GM12865 (cell line): ENCODE measurements around the gene FARP1.

ENCODE experiments used
- DNase-seq: peaks from one replicate; pipeline ENCODE4 v3.0.0; 2010; ENCODE audit warnings: low read depth
- H3K4me3 ChIP-seq: 2 replicates; pipeline ENCODE4 v1.5.1; 2011; ENCODE audit warnings: mild to moderate bottlenecking, low read depth, low read length, control low read depth
- CTCF ChIP-seq: IDR thresholded peaks from 2 replicates; pipeline ENCODE4 v1.5.1; 2011; ENCODE audit warnings: low read length, control low read depth, low read depth, inconsistent platforms; ENCODE audit not compliant: insufficient read depth; ENCODE audit errors: missing control alignments

Gene FARP1

DNA sequence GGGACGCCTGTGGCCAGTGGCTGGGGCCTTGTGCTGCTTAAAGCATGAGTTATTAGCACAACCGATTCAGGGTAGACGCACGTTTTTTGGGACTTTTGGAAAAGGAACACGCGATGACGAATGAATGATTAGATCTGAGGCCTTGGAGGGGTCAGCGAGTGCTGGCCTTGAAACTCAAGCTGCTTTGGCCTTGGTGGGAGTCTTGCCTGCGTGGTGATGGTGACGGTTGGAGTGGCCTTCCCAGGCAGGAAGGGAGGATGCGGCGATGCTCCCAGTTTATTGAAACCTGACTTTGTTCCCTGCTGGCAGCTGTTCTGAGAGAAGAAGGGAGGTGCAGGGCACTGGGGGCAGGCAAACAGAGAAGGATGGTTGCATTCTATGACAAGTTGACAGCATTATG lies 97.2 kb downstream of the FARP1 start:
- no peak overlapping the region for H3K4me3 ChIP-seq
- no peak for TF ChIP-seq CTCF

DNA sequence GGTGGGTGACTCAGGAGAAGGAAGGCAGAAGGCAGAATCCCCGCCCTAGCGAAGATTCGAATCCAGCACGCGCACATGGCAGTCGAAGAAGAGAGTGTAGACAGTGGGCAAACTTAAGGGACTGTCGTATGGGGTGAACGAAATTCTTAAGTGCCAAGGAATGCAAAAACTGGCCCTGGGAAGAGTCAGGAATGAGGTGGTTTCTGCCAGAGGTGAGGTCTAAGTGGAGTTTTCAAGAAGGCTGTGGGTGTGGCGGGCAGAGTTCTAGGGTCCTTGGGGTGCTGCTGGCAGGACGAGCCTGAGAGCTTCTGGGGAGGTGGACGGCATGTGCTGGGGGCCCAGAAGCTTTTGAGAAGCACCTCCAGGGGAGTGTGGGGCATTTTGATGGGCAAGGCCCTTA lies 98.1 kb downstream of the FARP1 start:
- DNase-seq, result no peak
- no peak for TF ChIP-seq CTCF
- H3K4me3 ChIP-seq, result no peak overlapping the region

More for the DNA sequence above, 97.2 kb downstream of the FARP1 start:
- DNase-seq, result no peak

DNA sequence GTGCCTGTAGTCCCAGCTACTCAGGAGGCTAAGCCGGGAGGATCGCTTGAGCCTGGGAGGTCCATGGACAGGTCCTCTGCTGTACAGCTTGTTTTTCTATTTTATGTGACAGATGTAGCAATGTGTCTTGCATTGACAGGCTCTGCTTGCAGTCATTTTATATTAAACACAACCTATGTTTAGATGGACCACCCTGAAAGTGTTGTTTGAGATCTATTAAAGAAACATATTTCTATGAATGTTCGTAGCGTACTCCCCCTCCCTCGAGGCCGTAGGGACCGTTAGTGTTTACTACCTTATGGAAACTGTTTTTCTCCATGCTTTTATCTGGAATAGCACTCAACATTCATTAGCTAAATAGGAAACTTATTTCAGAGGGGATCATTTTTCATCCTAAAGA lies 99.1 kb downstream of the FARP1 start:
- no peak overlapping the region for H3K4me3 ChIP-seq
- no peak for TF ChIP-seq CTCF
- DNase-seq, result no peak

DNA sequence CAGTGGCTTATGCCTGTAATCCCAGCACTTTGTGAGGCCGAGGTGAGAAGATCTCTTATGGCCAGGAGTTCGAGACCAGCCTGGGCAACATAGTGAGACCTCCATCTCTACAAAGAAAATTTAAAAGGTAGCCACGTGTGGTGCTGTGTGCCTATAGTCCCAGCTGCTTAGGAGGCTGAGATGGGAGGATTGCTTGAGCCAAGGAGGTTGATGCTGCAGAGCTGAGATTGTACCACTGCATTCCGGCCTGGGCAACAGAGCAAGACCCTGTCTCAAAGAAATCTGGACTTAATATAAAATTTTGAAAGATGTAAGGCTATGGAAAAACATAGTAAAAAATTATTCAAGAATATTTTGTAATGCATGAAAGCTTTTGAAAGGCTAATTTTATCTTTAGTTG lies 99.5 kb downstream of the FARP1 start:
- no peak for DNase-seq
- no peak for TF ChIP-seq CTCF
- no peak overlapping the region for H3K4me3 ChIP-seq

GRCh38 chr13:98243929-98244272 lies 101.0 kb downstream of the FARP1 start:
- H3K4me3 ChIP-seq, result no peak overlapping the region
- DNase-seq, result no peak
- no peak for TF ChIP-seq CTCF

GRCh38 chr13:98246538-98247172 lies 103.8 kb downstream of the FARP1 start:
- DNase-seq, result no peak
- TF ChIP-seq CTCF, result no peak
- H3K4me3 ChIP-seq, result no peak overlapping the region

- no peak for DNase-seq
- no peak overlapping the region for H3K4me3 ChIP-seq
- no peak for TF ChIP-seq CTCF
Measured at GRCh38 chr13:98251708-98252107, 108.8 kb downstream of the FARP1 start.
